Kidney (tissue), 14 donors: ENCODE measurements around the gene RO60. TPM values are rescaled to one million over a fixed set of nuclear protein-coding genes. Genes with fewer than 3 reads are reported as not detected.
A peak's percentile ranks its signal among the peaks of the same experiment; 100 is the strongest.

Experiments
- DNase-seq, 5 donors: peaks; one replicate each; pipeline ENCODE4 v3.0.0-alpha.2; 2013 to 2020
- FAIRE-seq: peaks from 2 replicates; lab custom pipeline; 2012; peaks lifted over from hg19 to GRCh38; lab: Jason Lieb, UNC
- H3K27ac ChIP-seq, 2 donors: one replicate each; pipeline ENCODE4 v1.7.0; 2013; ENCODE audit warnings: low read depth in 2 of 2, low read length in 2 of 2, inconsistent platforms in 1 of 2
- H3K27me3 ChIP-seq: one replicate; pipeline ENCODE4 v1.7.1; 2013; ENCODE audit warnings: low read length, inconsistent platforms; ENCODE audit not compliant: control insufficient read depth, insufficient read depth
- H3K36me3 ChIP-seq, 3 donors: one replicate each; pipeline versions ENCODE4 v1.7.0 to v1.7.1; 2013; ENCODE audit warnings: low read length in 3 of 3, control low read depth in 1 of 3, inconsistent platforms in 1 of 3; ENCODE audit not compliant: insufficient read depth in 3 of 3, control insufficient read depth in 2 of 3
- H3K4me1 ChIP-seq, 3 donors: one replicate each; pipeline versions ENCODE4 v1.7.0 to v1.7.1; 2013; ENCODE audit warnings: low read length in 3 of 3, inconsistent platforms in 1 of 3, low read depth in 1 of 3; ENCODE audit not compliant: control insufficient read depth in 2 of 3, insufficient read depth in 2 of 3
- H3K4me3 ChIP-seq, 3 donors: one replicate each; pipeline versions ENCODE4 v1.7.0 to v1.8.1; 2013; ENCODE audit warnings: low read length in 3 of 3, control low read depth in 1 of 3, inconsistent platforms in 1 of 3
- H3K9ac ChIP-seq, 3 donors: one replicate each; pipeline versions ENCODE4 v1.7.0 to v1.7.1; 2013; ENCODE audit warnings: low read length in 3 of 3, control low read depth in 1 of 3, inconsistent platforms in 1 of 3
- H3K9me3 ChIP-seq, 3 donors: one replicate each; pipeline versions ENCODE4 v1.7.0 to v1.7.1; 2013; ENCODE audit warnings: low read length in 3 of 3, control low read depth in 1 of 3, inconsistent platforms in 1 of 3; ENCODE audit not compliant: control insufficient read depth in 2 of 3, insufficient read depth in 1 of 3
- CTCF ChIP-seq: IDR thresholded peaks from 3 replicates; pipeline ENCODE4 v1.5.1; 2012; ENCODE audit warnings: mild to moderate bottlenecking, moderate library complexity, borderline replicate concordance; ENCODE audit not compliant: insufficient read depth; ENCODE audit errors: extremely low read depth
- intact Hi-C: fragments of 100-400 bp; cut with DNase I; formaldehyde crosslinking; loops from one replicate; pipeline ENCODE4 v1.11.1; 2022
- polyA plus RNA-seq: library from polyadenylated mRNA; stranded (reverse); fragments of 350-450 nt; fragmentation: Illumina TruSeq; extraction: RNeasy Lipid Tissue Mini Kit (QIAGEN cat#74804); gene quantifications from one replicate; pipeline ENCODE4 v1.2.3, GENCODE V29; 2014; ENCODE audit warnings: low read depth, low replicate concordance; ENCODE audit not compliant: insufficient read depth
- total RNA-seq: library from RNA; stranded (reverse); fragmentation: NEBNext Ultra II Directional; extraction: Animal tissue kit (Norgen Biotek cat#: 25700); gene quantifications from one replicate; pipeline ENCODE4 v1.2.1, GENCODE V29; 2021
- donor health status: control.
- donor health status: control.
- donor health status: control.
- donor health status: control.
- donor health status: control.
- donor health status: DM: yes; HTN: yes; CAD: no.
- donor health status: Normal renal cell carcinoma (clear cell type).

The RO60 gene
- total and polyA plus RNA-seq, 2 donors from 2014 or later, result 4.8 to 72.0 TPM

- intact Hi-C loops, result loop anchor here (10.0 kb wide), 2 partner anchors 215 to 545 kb away; partner anchors contain the start of gene RGS2
These were observed 39.9 kb upstream of the RO60 start for GRCh38 chr1:193019442-193020026.

GRCh38 chr1:193025218-193025617 lies 34.2 kb upstream of the RO60 start:
- no peak for FAIRE-seq
- no peaks in the 10 kb centered on the region for H3K27me3 ChIP-seq

More at GRCh38 chr1:193019442-193020026, 39.9 kb upstream of the RO60 start:
- no peaks in the 10 kb centered on the region for H3K27me3 ChIP-seq
- no peak overlapping the region for H3K27ac ChIP-seq
- peak; percentile 57 for TF ChIP-seq CTCF
- no peak overlapping the region for H3K4me3 ChIP-seq
- peak overlapping the region in 1 of 3 donors; percentile 8 for H3K9ac ChIP-seq
- DNase-seq (peak in 2 of 5 donors; percentile 75 to 81), FAIRE-seq (peak; percentile 98)
- H3K4me1 ChIP-seq, result no peaks in the 10 kb centered on the region
- H3K9me3 ChIP-seq, result no peaks in the 10 kb centered on the region
- peaks cover 0 to 2% (median 0%) of the 10 kb centered on the region in 3 donors for H3K36me3 ChIP-seq

GRCh38 chr1:193030280-193030679 lies 29.1 kb upstream of the RO60 start:
- Histone ChIP-seq H3K27me3 (no peaks in the 10 kb centered on the region), H3K4me3 (no peak overlapping the region), H3K9me3 (no peaks in the 10 kb centered on the region), H3K27ac (no peak overlapping the region), H3K4me1 (no peaks in the 10 kb centered on the region), H3K36me3 (peaks cover 0 to 2% (median 0%) of the 10 kb centered on the region in 3 donors), H3K9ac (no peak overlapping the region)
- DNase-seq (no peak), FAIRE-seq (no peak)
- intact Hi-C loops, result no loop called here
- TF ChIP-seq CTCF, result no peak

More at GRCh38 chr1:193025218-193025617, 34.2 kb upstream of the RO60 start:
- DNase-seq, result no peak
- intact Hi-C loops, result loop anchor here (10.0 kb wide), 1 partner anchor 550 kb away; no protein-coding TSS in a partner anchor
- no peaks in the 10 kb centered on the region for H3K4me1 ChIP-seq
- no peak overlapping the region for H3K9ac ChIP-seq
- H3K4me3 ChIP-seq, result no peak overlapping the region
- no peaks in the 10 kb centered on the region for H3K9me3 ChIP-seq
- peaks cover 0 to 2% (median 0%) of the 10 kb centered on the region in 3 donors for H3K36me3 ChIP-seq
- TF ChIP-seq CTCF, result no peak
- no peak overlapping the region for H3K27ac ChIP-seq
